H9 (cell line): ENCODE data around the gene BOD1L1. TPM values are rescaled to one million over a fixed set of nuclear protein-coding genes. Genes with fewer than 3 reads are reported as not detected.

Experiments used
- DNase-seq: peaks from one replicate; pipeline ENCODE4 v3.0.0-alpha.2; 2017
- H2AFZ ChIP-seq: one replicate; pipeline ENCODE4 v1.6.1; 2013; ENCODE audit warnings: mild to moderate bottlenecking, low read length, control low read depth, moderate library complexity
- H2AK5ac ChIP-seq: 2 replicates; pipeline ENCODE4 v1.6.1; 2013; ENCODE audit warnings: low read length, control low read depth, mixed read lengths; ENCODE audit not compliant: insufficient read length
- H2BK120ac ChIP-seq: one replicate; pipeline ENCODE4 v1.6.1; 2013; ENCODE audit warnings: low read depth, mild to moderate bottlenecking, low read length, control low read depth, inconsistent platforms; ENCODE audit not compliant: poor library complexity, severe bottlenecking
- H2BK12ac ChIP-seq: 2 replicates; pipeline ENCODE4 v1.6.1; 2013; ENCODE audit warnings: low read length, control low read depth, mixed read lengths, low read depth; ENCODE audit not compliant: insufficient read length
- H2BK15ac ChIP-seq: 2 replicates; pipeline ENCODE4 v1.6.1; 2013; ENCODE audit warnings: low read depth, low read length, control low read depth
- H2BK20ac ChIP-seq: one replicate; pipeline ENCODE4 v1.6.1; 2013; ENCODE audit warnings: low read depth, mild to moderate bottlenecking, low read length, control low read depth, inconsistent platforms; ENCODE audit not compliant: poor library complexity, severe bottlenecking
- H2BK5ac ChIP-seq: 2 replicates; pipeline ENCODE4 v1.6.1; 2013; ENCODE audit warnings: low read length, control low read depth, mixed read lengths; ENCODE audit not compliant: insufficient read length
- H3K14ac ChIP-seq: 2 replicates; pipeline ENCODE4 v1.6.1; 2013; ENCODE audit warnings: low read length, control low read depth; ENCODE audit not compliant: insufficient read depth
- H3K18ac ChIP-seq: 2 replicates; pipeline ENCODE4 v1.6.1; 2013; ENCODE audit warnings: low read depth, mild to moderate bottlenecking, mixed read lengths, low read length, control low read depth; ENCODE audit not compliant: insufficient read length
- H3K23ac ChIP-seq: 2 replicates; pipeline ENCODE4 v1.6.1; 2013; ENCODE audit warnings: low read length, control low read depth, mixed read lengths, low read depth; ENCODE audit not compliant: insufficient read length
- H3K23me2 ChIP-seq: 2 replicates; pipeline ENCODE4 v1.6.1; 2013; ENCODE audit warnings: low read depth, mild to moderate bottlenecking, mixed read lengths, low read length, control low read depth; ENCODE audit not compliant: insufficient read length, poor library complexity, severe bottlenecking
- H3K27ac ChIP-seq: 2 replicates; pipeline ENCODE4 v1.5.1; 2013; ENCODE audit warnings: low read length, control low read depth, mixed read lengths, low read depth; ENCODE audit not compliant: insufficient read length
- H3K27me3 ChIP-seq: 2 replicates; pipeline ENCODE4 v1.6.1; 2013; ENCODE audit warnings: low read length, control low read depth, inconsistent platforms; ENCODE audit not compliant: insufficient read depth
- H3K4ac ChIP-seq: 2 replicates; pipeline ENCODE4 v1.6.1; 2013; ENCODE audit warnings: low read depth, mild to moderate bottlenecking, control low read depth, inconsistent platforms, low read length, moderate library complexity
- H3K4me1 ChIP-seq: 2 replicates; pipeline ENCODE4 v1.6.1; 2013; ENCODE audit warnings: low read length, control low read depth, inconsistent platforms; ENCODE audit not compliant: insufficient read depth
- H3K4me2 ChIP-seq: 2 replicates; pipeline ENCODE4 v1.6.1; 2013; ENCODE audit warnings: low read length, control low read depth, mixed read lengths; ENCODE audit not compliant: insufficient read length, insufficient read depth
- H3K56ac ChIP-seq: 2 replicates; pipeline ENCODE4 v1.6.1; 2013; ENCODE audit warnings: low read depth, mild to moderate bottlenecking, mixed read lengths, low read length, control low read depth; ENCODE audit not compliant: insufficient read length
- H3K79me1 ChIP-seq: 2 replicates; pipeline ENCODE4 v1.6.1; 2013; ENCODE audit warnings: low read depth, mild to moderate bottlenecking, moderate library complexity, low read length, control low read depth, inconsistent platforms; ENCODE audit not compliant: insufficient read depth, poor library complexity, severe bottlenecking
- H3K79me2 ChIP-seq: 2 replicates; pipeline ENCODE4 v1.6.1; 2013; ENCODE audit warnings: low read length, control low read depth, inconsistent platforms; ENCODE audit not compliant: insufficient read depth
- H3K9ac ChIP-seq: 2 replicates; pipeline ENCODE4 v1.6.1; 2013; ENCODE audit warnings: low read length, control low read depth, mixed read lengths; ENCODE audit not compliant: insufficient read length; ENCODE audit errors: extremely low read depth
- H3K9me3 ChIP-seq: one replicate; pipeline ENCODE4 v1.6.1; 2013; ENCODE audit warnings: low read depth, low read length, inconsistent platforms; ENCODE audit not compliant: control insufficient read depth
- H3T11ph ChIP-seq: one replicate; pipeline ENCODE4 v1.6.1; 2013; ENCODE audit warnings: mild to moderate bottlenecking, low read length, control low read depth, inconsistent platforms
- H4K20me1 ChIP-seq: one replicate; pipeline ENCODE4 v1.6.1; 2013; ENCODE audit not compliant: control insufficient read depth, insufficient read length, insufficient read depth
- H4K5ac ChIP-seq: 2 replicates; pipeline ENCODE4 v1.6.1; 2013; ENCODE audit warnings: low read depth, mild to moderate bottlenecking, mixed read lengths, low read length, control low read depth; ENCODE audit not compliant: insufficient read length
- H4K8ac ChIP-seq: replicated peaks from 2 replicates; pipeline ENCODE4 v1.6.1; 2013; ENCODE audit warnings: low read length, control low read depth, mixed read lengths, low read depth; ENCODE audit not compliant: insufficient read length
- H4K91ac ChIP-seq: 2 replicates; pipeline ENCODE4 v1.6.1; 2013; ENCODE audit warnings: low read depth, mild to moderate bottlenecking, moderate library complexity, mixed read lengths, low read length, control low read depth; ENCODE audit not compliant: insufficient read length
- H3K27ac Mint-ChIP-seq, 3 experiments: 2 replicates in 2 of 3; 3 replicates in 1 of 3; pipeline ENCODE4 v1.8.0; 2020 to 2021; ENCODE audit warnings: mixed read lengths in 3 of 3, mild to moderate bottlenecking in 1 of 3, moderate library complexity in 1 of 3
- H3K27me3 Mint-ChIP-seq: 2 replicates; pipeline ENCODE4 v1.8.0; 2021; ENCODE audit warnings: low read depth, mild to moderate bottlenecking, moderate library complexity, mixed read lengths
- H3K36me3 Mint-ChIP-seq, 3 experiments: 2 replicates in 2 of 3; 3 replicates in 1 of 3; pipeline ENCODE4 v1.8.0; 2020 to 2021; ENCODE audit warnings: low read depth in 3 of 3, mixed read lengths in 3 of 3; ENCODE audit not compliant: insufficient read depth in 1 of 3
- H3K4me1 Mint-ChIP-seq, 2 experiments: 2 replicates each; pipeline ENCODE4 v1.8.0; 2020; ENCODE audit warnings: mixed read lengths in 2 of 2
- H3K4me3 Mint-ChIP-seq, 2 experiments: 2 replicates in 1 of 2; 3 replicates in 1 of 2; pipeline ENCODE4 v1.8.0; 2020 to 2021; ENCODE audit warnings: mild to moderate bottlenecking in 2 of 2, mixed read lengths in 2 of 2, moderate library complexity in 1 of 2
- H3K9me3 Mint-ChIP-seq, 2 experiments: 2 replicates in 1 of 2; 3 replicates in 1 of 2; pipeline ENCODE4 v1.8.0; 2020; ENCODE audit warnings: mild to moderate bottlenecking in 2 of 2, mixed read lengths in 2 of 2, moderate library complexity in 1 of 2
- CTCF ChIP-seq: fragments of 200-600 bp; sonication (generic); conservative IDR thresholded peaks from 3 replicates; pipeline ENCODE4 v1.8.0; 2021; ENCODE audit warnings: antibody characterized with exemption, mild to moderate bottlenecking
- WGBS: extraction: QIAGEN DNeasy Blood & Tissue Kit; methylation state at CpG from one replicate; pipeline ENCODE4 v1.1.7; 2013; ENCODE audit warnings: missing lambda C conversion rate, low lambda C conversion rate, mixed read lengths; ENCODE audit not compliant: insufficient read length; ENCODE audit errors: extremely low coverage; 5-methylcytosine and 5-hydroxymethylcytosine counted together
- total RNA-seq: library from RNA; stranded (reverse); gene quantifications from 2 replicates; pipeline ENCODE4 v1.2.1, GENCODE V29; 2021

Gene BOD1L1
- total RNA-seq, 1 experiment from 2014 or later, result 37.8 TPM

DNA sequence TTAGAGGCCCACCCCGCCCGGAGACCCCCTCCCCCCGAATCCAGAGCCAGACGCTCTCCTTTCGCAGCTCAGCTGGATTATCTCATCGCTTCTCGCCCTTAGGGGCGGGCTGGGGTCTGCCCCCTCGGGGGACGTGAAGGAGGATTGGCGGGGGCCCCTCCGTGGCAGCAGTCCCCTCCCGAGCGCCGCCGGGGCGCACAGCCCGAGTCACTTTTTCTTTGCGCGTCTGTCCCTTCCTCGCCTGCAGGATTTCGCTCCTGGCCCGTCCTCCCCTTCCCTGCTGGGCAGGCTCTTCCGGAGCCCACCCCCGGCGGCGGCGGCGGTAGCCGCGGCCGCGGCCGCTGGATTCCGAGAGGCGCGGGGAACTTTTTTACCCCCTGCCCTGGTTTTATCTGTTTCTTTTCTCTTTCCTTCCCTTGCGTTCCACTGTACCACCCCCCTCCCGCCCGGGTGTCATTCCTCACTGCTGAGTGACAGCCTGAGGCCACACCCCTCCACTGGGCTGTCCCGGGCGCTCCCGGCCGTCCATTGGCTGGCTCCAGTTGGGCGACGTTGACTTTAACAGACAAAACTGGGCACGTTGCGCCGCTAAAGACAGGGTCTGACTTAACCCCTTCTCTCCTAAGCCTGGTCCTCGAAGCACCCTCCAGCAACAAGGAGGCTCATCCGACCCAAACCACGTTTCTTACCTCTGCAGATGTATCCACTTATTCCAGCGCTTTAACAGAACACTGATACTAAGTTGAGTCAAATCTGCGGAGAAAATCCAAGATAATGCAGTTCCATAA is 82.7 kb downstream of the BOD1L1 start:
- no peak overlapping the region for H3K18ac ChIP-seq
- H3K23me2 ChIP-seq, result peaks cover 25% of the 10 kb centered on the region
- no peaks in the 10 kb centered on the region for H3K79me2 ChIP-seq
- no peak overlapping the region for H3K9ac ChIP-seq
- no peak overlapping the region for H2BK15ac ChIP-seq
- H4K20me1 ChIP-seq, result peaks cover 3% of the 10 kb centered on the region
- H2AFZ ChIP-seq, result no peak overlapping the region
- peak; percentile 97 for DNase-seq
- H2BK120ac ChIP-seq, result no peak overlapping the region
- no peak overlapping the region for H4K8ac ChIP-seq
- no peak overlapping the region for H3K14ac ChIP-seq
- H3K9me3 Mint-ChIP-seq, result peaks cover 6 to 8% of the 10 kb centered on the region in 2 experiments; a peak in 4 of 5 replicates
- H3K27me3 Mint-ChIP-seq, result peaks cover 93% of the 10 kb centered on the region
- H3K4me3 Mint-ChIP-seq, result peak overlapping the region; percentile 73 to 93
- no peak overlapping the region for H4K5ac ChIP-seq
- H3K27ac ChIP-seq, result no peak overlapping the region
- H2BK20ac ChIP-seq, result no peak overlapping the region
- H3K56ac ChIP-seq, result no peak overlapping the region
- H3K23ac ChIP-seq, result no peak overlapping the region
- no peak overlapping the region for H2BK5ac ChIP-seq
- no peaks in the 10 kb centered on the region; a peak in 1 of 7 replicates for H3K36me3 Mint-ChIP-seq
- no peaks in the 10 kb centered on the region for H3K79me1 ChIP-seq
- TF ChIP-seq CTCF, result no peak
- no peaks in the 10 kb centered on the region for H3K4me1 ChIP-seq
- no peaks in the 10 kb centered on the region for H3K9me3 ChIP-seq
- WGBS, result no CpG with 5 or more reads among the region's 54 CpGs
- H2AK5ac ChIP-seq, result no peak overlapping the region
- no peak overlapping the region for H4K91ac ChIP-seq
- no peak overlapping the region for H3K4ac ChIP-seq
- peaks cover 41 to 47% of the 10 kb centered on the region in 2 experiments for H3K4me1 Mint-ChIP-seq
- no peak overlapping the region for H2BK12ac ChIP-seq
- H3T11ph ChIP-seq, result no peak overlapping the region
- 0 out of 7 replicates have a peak overlapping the region, but pooled peaks of 1 of the 3 experiments have one; percentile 13 for H3K27ac Mint-ChIP-seq
- peaks cover 67% of the 10 kb centered on the region for H3K27me3 ChIP-seq
- H3K4me2 ChIP-seq, result peak overlapping the region; percentile 60
